ENCODE data around the gene ORM2.
A peak's percentile ranks its signal among the peaks of the same experiment; 100 is the strongest.
"Not testable (repeated sequence)": the region's sequence is repeated elsewhere in the genome, so short reads cannot be mapped to it uniquely, and the experiment has no call there.

Gene ORM2

GRCh38 chr9:114332474-114333040, 2.9 kb downstream of the ORM2 start:
- not testable (repeated sequence) for DNase-seq (ENCODE audit: low spot score)

GRCh38 chr9:114333718-114334117, 4.0 kb downstream of the ORM2 start:
- DNase-seq (ENCODE audit: low spot score) = not testable (repeated sequence)

- DNase-seq (ENCODE audit: low spot score) = no peak
These were observed 4.8 kb downstream of the ORM2 start for GRCh38 chr9:114334490-114334889.

GRCh38 chr9:114335745-114336144, 6.1 kb downstream of the ORM2 start:
- no peak for DNase-seq (ENCODE audit: low spot score)

GRCh38 chr9:114336157-114336556, 6.5 kb downstream of the ORM2 start:
- DNase-seq (ENCODE audit: low spot score) = no peak

- no peak for DNase-seq (ENCODE audit: low spot score)
These were observed 7.2 kb downstream of the ORM2 start for GRCh38 chr9:114336699-114337395.

- no peak for DNase-seq (ENCODE audit: low spot score)
These were observed 8.5 kb downstream of the ORM2 start for GRCh38 chr9:114338187-114338586.

- DNase-seq (ENCODE audit: low spot score) = peak; percentile 86
These were observed 9.7 kb downstream of the ORM2 start for GRCh38 chr9:114339130-114339908.

- no peak for DNase-seq (ENCODE audit: low spot score)
These were observed 11.6 kb downstream of the ORM2 start for GRCh38 chr9:114341152-114341830.

GRCh38 chr9:114341991-114342390, 12.3 kb downstream of the ORM2 start:
- no peak for DNase-seq (ENCODE audit: low spot score)

- no peak for DNase-seq (ENCODE audit: low spot score)
These were observed 13.2 kb downstream of the ORM2 start for GRCh38 chr9:114342755-114343440.

- DNase-seq (ENCODE audit: low spot score) = no peak
These were observed 14.0 kb downstream of the ORM2 start for GRCh38 chr9:114343471-114344187.

- no peak for DNase-seq (ENCODE audit: low spot score)
These were observed 14.5 kb downstream of the ORM2 start for GRCh38 chr9:114344188-114344566.

- DNase-seq (ENCODE audit: low spot score) = no peak
These were observed 15.0 kb downstream of the ORM2 start for GRCh38 chr9:114344692-114345091.

GRCh38 chr9:114345493-114346065, 15.9 kb downstream of the ORM2 start:
- no peak for DNase-seq (ENCODE audit: low spot score)

- DNase-seq (ENCODE audit: low spot score) = no peak
These were observed 16.5 kb downstream of the ORM2 start for GRCh38 chr9:114346146-114346545.

- no peak for DNase-seq (ENCODE audit: low spot score)
These were observed 18.0 kb downstream of the ORM2 start for GRCh38 chr9:114347675-114348074.

GRCh38 chr9:114348261-114348905, 18.7 kb downstream of the ORM2 start:
- no peak for DNase-seq (ENCODE audit: low spot score)

- DNase-seq (ENCODE audit: low spot score) = peak; percentile 94
These were observed 19.3 kb downstream of the ORM2 start for GRCh38 chr9:114348906-114349482.

All from AG08395 (cell line).